Stomach (tissue), 4 donors: ENCODE measurements around the gene SKA2.

Source experiments
- POLR2A ChIP-seq, 4 donors: fragments of 450-650 bp; IDR thresholded peaks; one replicate each; pipeline ENCODE4 v1.6.1; 2016; ENCODE audit warnings: antibody characterized with exemption in 4 of 4, control low read depth in 2 of 4, mild to moderate bottlenecking in 1 of 4, moderate library complexity in 1 of 4
- TF ChIP-seq, protein P1 (sequence below), 7 experiments: fragments of 450-650 bp in 4 of 7; fragments of 200-600 bp in 3 of 7; sonication (generic) in 3 of 7; IDR thresholded peaks; one replicate each; pipeline ENCODE4 v1.5.1; 2016 to 2019; ENCODE audit warnings: antibody characterized with exemption in 7 of 7, control low read depth in 2 of 7, mild to moderate bottlenecking in 1 of 7

- TF ChIP-seq, protein P1, sequence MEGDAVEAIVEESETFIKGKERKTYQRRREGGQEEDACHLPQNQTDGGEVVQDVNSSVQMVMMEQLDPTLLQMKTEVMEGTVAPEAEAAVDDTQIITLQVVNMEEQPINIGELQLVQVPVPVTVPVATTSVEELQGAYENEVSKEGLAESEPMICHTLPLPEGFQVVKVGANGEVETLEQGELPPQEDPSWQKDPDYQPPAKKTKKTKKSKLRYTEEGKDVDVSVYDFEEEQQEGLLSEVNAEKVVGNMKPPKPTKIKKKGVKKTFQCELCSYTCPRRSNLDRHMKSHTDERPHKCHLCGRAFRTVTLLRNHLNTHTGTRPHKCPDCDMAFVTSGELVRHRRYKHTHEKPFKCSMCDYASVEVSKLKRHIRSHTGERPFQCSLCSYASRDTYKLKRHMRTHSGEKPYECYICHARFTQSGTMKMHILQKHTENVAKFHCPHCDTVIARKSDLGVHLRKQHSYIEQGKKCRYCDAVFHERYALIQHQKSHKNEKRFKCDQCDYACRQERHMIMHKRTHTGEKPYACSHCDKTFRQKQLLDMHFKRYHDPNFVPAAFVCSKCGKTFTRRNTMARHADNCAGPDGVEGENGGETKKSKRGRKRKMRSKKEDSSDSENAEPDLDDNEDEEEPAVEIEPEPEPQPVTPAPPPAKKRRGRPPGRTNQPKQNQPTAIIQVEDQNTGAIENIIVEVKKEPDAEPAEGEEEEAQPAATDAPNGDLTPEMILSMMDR (IDR thresholded peaks at IDR 0.05) = no peak
- TF ChIP-seq POLR2A (IDR thresholded peaks at IDR 0.05) = no peak
These were observed 92.5 kb downstream of the SKA2 start for GRCh38 chr17:59062509-59062908.
